Progenitor cell of endocrine pancreas (in vitro differentiated cells): Measurements from ENCODE around the gene SPRR5. TPM values are rescaled to one million over a fixed set of nuclear protein-coding genes. Genes with fewer than 3 reads are reported as not detected.

ENCODE experiments used
- DNase-seq: peaks from one replicate; pipeline ENCODE4 v3.0.0; 2021; ENCODE audit warnings: low spot score; ENCODE audit not compliant: unreplicated experiment
- H3K27ac Mint-ChIP-seq: 2 replicates; pipeline ENCODE4 v1.8.0; 2021; ENCODE audit warnings: mild to moderate bottlenecking, moderate library complexity, mixed read lengths
- H3K27me3 Mint-ChIP-seq: 2 replicates; pipeline ENCODE4 v1.8.0; 2021; ENCODE audit warnings: mixed read lengths
- H3K36me3 Mint-ChIP-seq: 2 replicates; pipeline ENCODE4 v1.8.0; 2022; ENCODE audit warnings: mixed read lengths; ENCODE audit not compliant: insufficient read depth
- H3K4me1 Mint-ChIP-seq: 2 replicates; pipeline ENCODE4 v1.8.0; 2021; ENCODE audit warnings: low read depth, mixed read lengths
- H3K4me3 Mint-ChIP-seq: 2 replicates; pipeline ENCODE4 v1.8.0; 2021; ENCODE audit warnings: low read depth, mild to moderate bottlenecking, moderate library complexity, mixed read lengths
- H3K9me3 Mint-ChIP-seq: 2 replicates; pipeline ENCODE4 v1.8.0; 2021; ENCODE audit warnings: low read depth, mixed read lengths
- total RNA-seq: library from RNA; stranded (reverse); gene quantifications from 2 replicates; pipeline ENCODE4 v1.2.1, GENCODE V29; 2021
- TF ChIP-seq, protein P1 (sequence below): fragments of 200-600 bp; sonication (generic); IDR thresholded peaks from one replicate; pipeline ENCODE4 v1.5.0; 2021; ENCODE audit warnings: antibody characterized with exemption, mild to moderate bottlenecking; ENCODE audit not compliant: unreplicated experiment

SPRR5 gene
- total RNA-seq, 1 donor from 2014 or later, result not detected

DNA sequence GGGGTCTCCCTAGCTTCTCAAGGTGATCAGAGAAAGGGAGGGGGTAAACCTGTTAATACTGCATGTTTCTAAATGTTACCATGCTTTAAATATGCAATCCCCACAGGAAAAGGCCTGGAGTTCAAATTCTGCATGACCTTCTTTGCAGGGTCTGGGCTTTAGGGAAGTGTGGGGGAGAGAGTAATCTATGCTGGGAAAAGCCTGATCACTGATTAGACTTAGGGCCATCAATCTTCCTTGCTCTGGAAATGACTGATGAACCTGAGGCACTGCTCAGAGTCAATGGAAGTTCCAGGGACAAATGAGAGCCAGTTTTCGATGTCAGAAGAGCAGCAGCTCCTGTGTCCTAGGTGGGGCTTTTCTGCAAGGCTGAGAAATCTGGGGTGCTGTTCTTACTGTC is 33.7 kb downstream of the SPRR5 start:
- Mint-ChIP-seq H3K4me3 (no peak overlapping the region), H3K36me3 (no peaks in the 10 kb centered on the region), H3K9me3 (no peaks in the 10 kb centered on the region), H3K27me3 (no peaks in the 10 kb centered on the region), H3K27ac (peak overlapping the region; percentile 5), H3K4me1 (peaks cover 10% of the 10 kb centered on the region)
- DNase-seq, result no peak
- TF ChIP-seq, protein P1, sequence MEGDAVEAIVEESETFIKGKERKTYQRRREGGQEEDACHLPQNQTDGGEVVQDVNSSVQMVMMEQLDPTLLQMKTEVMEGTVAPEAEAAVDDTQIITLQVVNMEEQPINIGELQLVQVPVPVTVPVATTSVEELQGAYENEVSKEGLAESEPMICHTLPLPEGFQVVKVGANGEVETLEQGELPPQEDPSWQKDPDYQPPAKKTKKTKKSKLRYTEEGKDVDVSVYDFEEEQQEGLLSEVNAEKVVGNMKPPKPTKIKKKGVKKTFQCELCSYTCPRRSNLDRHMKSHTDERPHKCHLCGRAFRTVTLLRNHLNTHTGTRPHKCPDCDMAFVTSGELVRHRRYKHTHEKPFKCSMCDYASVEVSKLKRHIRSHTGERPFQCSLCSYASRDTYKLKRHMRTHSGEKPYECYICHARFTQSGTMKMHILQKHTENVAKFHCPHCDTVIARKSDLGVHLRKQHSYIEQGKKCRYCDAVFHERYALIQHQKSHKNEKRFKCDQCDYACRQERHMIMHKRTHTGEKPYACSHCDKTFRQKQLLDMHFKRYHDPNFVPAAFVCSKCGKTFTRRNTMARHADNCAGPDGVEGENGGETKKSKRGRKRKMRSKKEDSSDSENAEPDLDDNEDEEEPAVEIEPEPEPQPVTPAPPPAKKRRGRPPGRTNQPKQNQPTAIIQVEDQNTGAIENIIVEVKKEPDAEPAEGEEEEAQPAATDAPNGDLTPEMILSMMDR, result no peak

DNA sequence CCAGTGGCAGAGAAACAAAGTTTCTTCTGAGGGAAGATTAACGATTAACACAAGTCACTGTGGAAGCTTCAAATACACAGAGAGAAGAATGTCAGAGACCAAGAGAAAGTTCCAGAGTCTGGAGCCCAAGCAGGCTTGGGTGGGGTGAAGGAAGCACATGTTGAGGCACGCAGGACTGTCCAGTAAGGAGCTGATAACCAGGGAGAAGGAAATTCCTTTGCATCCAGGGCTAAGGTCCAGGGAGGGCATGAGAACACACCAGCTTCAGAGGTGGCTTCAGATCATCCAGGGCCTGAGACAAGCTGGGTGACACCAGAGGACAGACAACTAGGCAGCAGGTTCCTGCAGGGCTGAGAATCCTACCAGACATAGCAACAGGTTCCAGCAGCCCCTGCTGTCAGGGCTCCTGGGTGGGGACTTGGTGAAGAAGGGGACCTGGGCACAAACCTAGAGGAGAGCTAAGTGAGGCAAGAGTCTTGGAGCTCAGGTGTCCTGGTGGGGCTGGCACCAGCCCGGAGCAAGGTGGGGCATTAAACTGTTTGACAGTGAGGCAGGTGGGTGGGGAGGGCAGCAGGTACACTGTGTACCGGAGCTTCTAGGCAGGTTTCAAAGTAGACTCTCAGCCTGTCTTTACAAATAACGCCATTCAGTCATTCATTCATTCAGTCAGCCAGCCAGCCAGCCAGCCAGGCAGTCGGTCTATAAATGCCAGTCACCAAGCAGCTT is 34.3 kb downstream of the SPRR5 start:
- no peak for DNase-seq
- Mint-ChIP-seq H3K36me3 (no peaks in the 10 kb centered on the region), H3K9me3 (peaks cover 3% of the 10 kb centered on the region), H3K4me1 (peaks cover 10% of the 10 kb centered on the region), H3K27ac (peak overlapping the region; percentile 5), H3K4me3 (no peak overlapping the region), H3K27me3 (no peaks in the 10 kb centered on the region)
- TF ChIP-seq, protein P1, result no peak

DNA sequence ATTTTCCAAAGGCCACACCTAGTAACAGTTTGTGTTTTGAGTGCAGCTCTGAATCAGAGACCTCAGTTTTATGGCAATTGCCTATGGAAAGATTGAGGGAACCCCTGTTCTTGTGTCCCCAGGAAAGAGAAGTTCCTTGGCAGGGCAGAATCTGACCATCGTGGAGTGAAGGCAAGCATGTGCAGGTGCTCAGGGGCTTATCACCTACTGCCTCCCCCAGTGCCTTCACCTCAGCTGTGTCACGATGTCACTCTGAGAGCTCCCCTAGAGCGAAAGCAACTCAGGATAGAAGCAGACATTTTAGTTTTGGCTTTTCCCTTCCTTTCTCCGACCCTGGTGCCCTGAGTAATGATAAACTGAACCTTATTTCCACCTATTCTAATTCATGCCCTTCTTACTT is 35.1 kb downstream of the SPRR5 start:
- Mint-ChIP-seq H3K27ac (no peak overlapping the region), H3K4me1 (peaks cover 10% of the 10 kb centered on the region), H3K27me3 (no peaks in the 10 kb centered on the region), H3K4me3 (no peak overlapping the region), H3K9me3 (peaks cover 4% of the 10 kb centered on the region), H3K36me3 (no peaks in the 10 kb centered on the region)
- TF ChIP-seq, protein P1, result no peak
- no peak for DNase-seq

DNA sequence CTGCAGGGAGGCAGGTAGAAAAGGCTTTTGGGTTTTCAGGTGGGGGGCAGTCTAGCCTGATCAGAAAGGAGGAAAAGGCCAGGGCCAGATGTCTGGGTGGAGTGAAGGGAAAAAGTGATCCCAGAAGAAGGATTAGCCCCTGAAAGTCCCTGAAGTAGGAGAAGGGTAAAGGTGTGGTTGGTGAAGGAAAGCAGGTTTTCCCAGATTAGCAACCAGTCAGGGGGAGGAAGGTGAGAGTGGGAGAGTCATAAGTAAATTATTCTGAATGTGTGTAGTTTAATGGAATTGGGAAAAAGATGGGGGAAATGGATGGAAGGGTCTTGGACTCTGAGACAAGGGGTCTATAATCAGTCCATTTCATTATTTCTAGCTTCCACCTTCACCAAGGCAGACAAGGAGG is 36.2 kb downstream of the SPRR5 start:
- no peak for DNase-seq
- no peaks in the 10 kb centered on the region for H3K27me3 Mint-ChIP-seq

DNA sequence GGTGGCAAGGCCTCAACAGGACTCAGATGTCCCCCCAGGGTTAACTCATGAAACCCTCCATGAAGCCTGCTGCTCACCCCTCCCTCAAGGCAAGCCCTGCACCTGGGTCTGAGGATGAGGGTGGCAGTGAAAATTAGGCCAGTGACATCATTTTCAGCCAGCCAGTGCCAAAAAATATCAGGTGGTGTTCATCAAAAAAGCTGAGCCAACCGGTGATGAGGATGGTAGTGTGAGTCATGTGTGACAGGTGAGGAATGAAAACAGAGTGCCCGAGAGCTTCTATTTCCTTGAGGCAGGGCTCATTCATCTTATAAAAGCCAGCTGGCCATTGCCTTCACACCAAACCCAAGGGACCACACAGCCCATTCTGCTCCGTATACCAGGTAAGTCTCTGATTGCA is 36.7 kb downstream of the SPRR5 start, which contains the start of gene SPRR1A:
SPRR1A (plus strand) TSS at position 339 of the 400 bp plus-strand sequence. CDS start 1,150 bp downstream, outside the sequence.
- Mint-ChIP-seq H3K4me3 (no peak within 1 kb of the TSS), H3K4me1 (peaks cover 10% of the 10 kb centered on the region)

More for the DNA sequence above, 36.2 kb downstream of the SPRR5 start:
- H3K9me3 Mint-ChIP-seq, result peaks cover 4% of the 10 kb centered on the region
- no peak overlapping the region for H3K27ac Mint-ChIP-seq
- TF ChIP-seq, protein P1, result no peak
- H3K4me3 Mint-ChIP-seq, result no peak overlapping the region
- H3K4me1 Mint-ChIP-seq, result peaks cover 10% of the 10 kb centered on the region
- no peaks in the 10 kb centered on the region for H3K36me3 Mint-ChIP-seq

More for the DNA sequence above, 36.7 kb downstream of the SPRR5 start, which contains the start of gene SPRR1A:
- H3K36me3 Mint-ChIP-seq, result no peaks in the 10 kb centered on the region
- no peaks in the 10 kb centered on the region for H3K27me3 Mint-ChIP-seq
- no peak for DNase-seq
- TF ChIP-seq, protein P1, result no peak
- peaks cover 4% of the 10 kb centered on the region for H3K9me3 Mint-ChIP-seq
- H3K27ac Mint-ChIP-seq, result no peak within 1 kb of the TSS
